Measurements from ENCODE around the gene MYORG. TPM values are rescaled to one million over a fixed set of nuclear protein-coding genes. Genes with fewer than 3 reads are reported as not detected.

Gene MYORG
- total and polyA plus RNA-seq, 9 of the 15 experiments (the other 6 are each of a cell fraction or from before 2014, with no cell fraction given), result 0.06 to 0.82 (median 0.18) TPM

DNA sequence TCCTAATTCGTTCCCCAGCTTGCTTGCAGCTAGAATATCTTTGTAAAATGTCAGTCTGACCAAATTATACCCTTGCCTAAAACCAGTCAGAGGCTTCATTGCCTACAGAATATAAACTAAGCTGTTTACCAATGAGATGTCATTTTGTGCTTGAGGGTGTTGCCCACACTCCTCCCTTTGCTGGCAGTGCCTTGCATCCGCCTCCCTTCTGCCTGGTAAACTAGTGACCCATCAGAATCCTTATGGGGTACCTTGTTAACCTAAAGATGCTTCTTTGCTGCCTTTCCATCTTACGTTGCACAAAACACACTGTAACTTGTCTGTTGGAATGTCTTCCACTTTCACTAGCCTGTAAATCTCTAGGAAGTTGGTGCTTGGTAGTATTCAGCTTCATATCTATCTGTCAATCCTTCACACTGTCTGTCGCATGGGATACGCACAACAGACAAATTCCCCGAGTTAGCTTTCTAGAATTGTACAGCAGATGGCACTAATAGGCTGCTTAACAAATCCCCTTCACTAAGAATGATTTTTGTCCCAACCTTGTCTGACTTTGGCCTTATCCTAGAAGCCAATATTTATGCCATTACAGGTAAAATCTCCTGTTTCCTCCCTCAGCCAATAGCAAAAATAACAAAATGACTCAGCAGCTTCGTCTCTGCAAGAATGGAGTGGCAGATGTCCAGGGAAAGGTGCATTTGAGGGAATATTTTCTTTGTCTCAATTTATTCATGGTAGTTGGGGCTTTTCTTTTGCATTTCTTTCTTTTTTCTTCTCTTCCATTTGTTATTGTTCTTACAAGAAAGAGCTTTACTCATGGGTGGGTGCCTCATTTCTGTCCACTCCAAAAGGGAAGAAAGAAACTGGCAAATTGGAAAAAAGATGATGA lies 44.4 kb downstream of the MYORG start (continued):
- TF ChIP-seq, protein P1, sequence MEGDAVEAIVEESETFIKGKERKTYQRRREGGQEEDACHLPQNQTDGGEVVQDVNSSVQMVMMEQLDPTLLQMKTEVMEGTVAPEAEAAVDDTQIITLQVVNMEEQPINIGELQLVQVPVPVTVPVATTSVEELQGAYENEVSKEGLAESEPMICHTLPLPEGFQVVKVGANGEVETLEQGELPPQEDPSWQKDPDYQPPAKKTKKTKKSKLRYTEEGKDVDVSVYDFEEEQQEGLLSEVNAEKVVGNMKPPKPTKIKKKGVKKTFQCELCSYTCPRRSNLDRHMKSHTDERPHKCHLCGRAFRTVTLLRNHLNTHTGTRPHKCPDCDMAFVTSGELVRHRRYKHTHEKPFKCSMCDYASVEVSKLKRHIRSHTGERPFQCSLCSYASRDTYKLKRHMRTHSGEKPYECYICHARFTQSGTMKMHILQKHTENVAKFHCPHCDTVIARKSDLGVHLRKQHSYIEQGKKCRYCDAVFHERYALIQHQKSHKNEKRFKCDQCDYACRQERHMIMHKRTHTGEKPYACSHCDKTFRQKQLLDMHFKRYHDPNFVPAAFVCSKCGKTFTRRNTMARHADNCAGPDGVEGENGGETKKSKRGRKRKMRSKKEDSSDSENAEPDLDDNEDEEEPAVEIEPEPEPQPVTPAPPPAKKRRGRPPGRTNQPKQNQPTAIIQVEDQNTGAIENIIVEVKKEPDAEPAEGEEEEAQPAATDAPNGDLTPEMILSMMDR (IDR thresholded peaks at IDR 0.05 in 2 of 3, conservative IDR thresholded peaks at IDR 0.05 in 1 of 3; ENCODE audit: insufficient read depth in 2 of 3, low read depth in 1 of 3, low read length in 3 of 3), result peak; percentile 50 to 65 (median 50)
- TF ChIP-seq NUFIP1 (IDR thresholded peaks at IDR 0.05; ENCODE audit: partially characterized antibody), result no peak
- TF ChIP-seq SMC3 (conservative IDR thresholded peaks at IDR 0.05; ENCODE audit: insufficient read depth, low read depth, low read length), result 0 out of 2 replicates have a peak, but pooled peaks have one; percentile 27
- TF ChIP-seq, protein P2, sequence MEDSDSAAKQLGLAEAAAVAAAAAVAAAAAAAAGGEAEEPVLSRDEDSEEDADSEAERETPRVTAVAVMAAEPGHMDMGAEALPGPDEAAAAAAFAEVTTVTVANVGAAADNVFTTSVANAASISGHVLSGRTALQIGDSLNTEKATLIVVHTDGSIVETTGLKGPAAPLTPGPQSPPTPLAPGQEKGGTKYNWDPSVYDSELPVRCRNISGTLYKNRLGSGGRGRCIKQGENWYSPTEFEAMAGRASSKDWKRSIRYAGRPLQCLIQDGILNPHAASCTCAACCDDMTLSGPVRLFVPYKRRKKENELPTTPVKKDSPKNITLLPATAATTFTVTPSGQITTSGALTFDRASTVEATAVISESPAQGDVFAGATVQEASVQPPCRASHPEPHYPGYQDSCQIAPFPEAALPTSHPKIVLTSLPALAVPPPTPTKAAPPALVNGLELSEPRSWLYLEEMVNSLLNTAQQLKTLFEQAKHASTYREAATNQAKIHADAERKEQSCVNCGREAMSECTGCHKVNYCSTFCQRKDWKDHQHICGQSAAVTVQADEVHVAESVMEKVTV (CRISPR knock-in tag; IDR thresholded peaks at IDR 0.05), result peak; percentile 33; the same call in 1 of the 2 replicates
- TF ChIP-seq ZNF316 (IDR thresholded peaks at IDR 0.05), result peak; percentile 43; the same call in 1 of the 2 replicates
- no peak for TF ChIP-seq NCOA1 (IDR thresholded peaks at IDR 0.05; ENCODE audit: low read depth)

All from K562 (cell line).